CD14-positive monocyte (primary cell): Measurements from ENCODE around the gene RHOBTB3. TPM values are rescaled to one million over a fixed set of nuclear protein-coding genes. Genes with fewer than 3 reads are reported as not detected.

ENCODE experiments used
- DNase-seq, 3 donors: peaks; one replicate each; pipeline ENCODE4 v3.0.0-alpha.2; 2011 to 2022
- H2AFZ ChIP-seq: 2 replicates; pipeline ENCODE4 v1.6.0; 2012; ENCODE audit warnings: mild to moderate bottlenecking, low read depth, low read length, inconsistent platforms; ENCODE audit not compliant: insufficient read depth, poor library complexity, severe bottlenecking
- H3K27ac ChIP-seq, 2 donors: 1 replicate in 1 of 2; 2 replicates in 1 of 2; pipeline ENCODE4 v1.5.1; 2012 to 2013; ENCODE audit warnings: low read length in 2 of 2, control low read depth in 1 of 2, inconsistent platforms in 1 of 2, low read depth in 1 of 2, mild to moderate bottlenecking in 1 of 2
- H3K27me3 ChIP-seq, 2 donors: one replicate each; pipeline versions ENCODE4 v1.6.0 to v1.6.1; 2011 to 2013; ENCODE audit warnings: low read length in 2 of 2; ENCODE audit not compliant: control insufficient read depth in 2 of 2, insufficient read depth in 2 of 2
- H3K36me3 ChIP-seq, 2 donors: replicated peaks in 1 of 2; 1 replicate in 1 of 2; 2 replicates in 1 of 2; pipeline versions ENCODE4 v1.5.1 to v1.6.1; 2012 to 2013; ENCODE audit warnings: low read length in 2 of 2, control low read depth in 1 of 2, inconsistent platforms in 1 of 2, mild to moderate bottlenecking in 1 of 2; ENCODE audit not compliant: insufficient read depth in 2 of 2, control insufficient read depth in 1 of 2
- H3K4me1 ChIP-seq, 2 donors: 1 replicate in 1 of 2; 2 replicates in 1 of 2; pipeline versions ENCODE4 v1.5.1 to v1.6.1; 2012 to 2013; ENCODE audit warnings: low read length in 2 of 2, control low read depth in 1 of 2, inconsistent platforms in 1 of 2, mild to moderate bottlenecking in 1 of 2, moderate library complexity in 1 of 2; ENCODE audit not compliant: insufficient read depth in 2 of 2, control insufficient read depth in 1 of 2
- H3K4me2 ChIP-seq: replicated peaks from 2 replicates; pipeline ENCODE3; 2012; ENCODE audit warnings: low read length, moderate library complexity, mild to moderate bottlenecking; ENCODE audit not compliant: poor library complexity, severe bottlenecking; ENCODE audit errors: extremely low read depth
- H3K4me3 ChIP-seq, 3 experiments: fragments of 200-600 bp in 1 of 3; sonication (generic) in 1 of 3; replicated peaks in 1 of 3; 1 replicate in 2 of 3; 2 replicates in 1 of 3; pipeline ENCODE4 v1.5.1; 2011 to 2013; ENCODE audit warnings: low read length in 3 of 3, mild to moderate bottlenecking in 3 of 3, control low read depth in 2 of 3, low read depth in 2 of 3, inconsistent platforms in 1 of 3, moderate library complexity in 1 of 3
- H3K79me2 ChIP-seq: 2 replicates; pipeline ENCODE4 v1.6.0; 2012; ENCODE audit warnings: mild to moderate bottlenecking, control low read depth, inconsistent platforms, low read length, moderate library complexity; ENCODE audit not compliant: insufficient read depth
- H3K9ac ChIP-seq: 2 replicates; pipeline ENCODE4 v1.6.0; 2017; ENCODE audit warnings: low read length, mild to moderate bottlenecking; ENCODE audit not compliant: insufficient read depth, poor library complexity, severe bottlenecking
- H3K9me3 ChIP-seq, 2 donors: replicated peaks in 1 of 2; 1 replicate in 1 of 2; 2 replicates in 1 of 2; pipeline versions ENCODE4 v1.5.1 to v1.6.1; 2012 to 2013; ENCODE audit warnings: low read length in 2 of 2, control low read depth in 1 of 2; ENCODE audit not compliant: control insufficient read depth in 1 of 2, insufficient read depth in 1 of 2
- H4K20me1 ChIP-seq: 2 replicates; pipeline ENCODE4 v1.6.0; 2012; ENCODE audit warnings: mild to moderate bottlenecking, low read length, control low read depth, moderate library complexity; ENCODE audit not compliant: insufficient read depth
- H3K27ac Mint-ChIP-seq, 7 donors: one replicate each; pipeline ENCODE4 v1.8.0; 2020; ENCODE audit warnings: mild to moderate bottlenecking in 7 of 7, mixed read lengths in 7 of 7, moderate library complexity in 6 of 7, inconsistent platforms in 2 of 7
- H3K27me3 Mint-ChIP-seq, 3 donors: one replicate each; pipeline ENCODE4 v1.8.0; 2021 to 2022; ENCODE audit warnings: low read depth in 3 of 3, mild to moderate bottlenecking in 3 of 3, mixed read lengths in 3 of 3, moderate library complexity in 3 of 3, inconsistent platforms in 1 of 3
- H3K36me3 Mint-ChIP-seq, 2 donors: one replicate each; pipeline ENCODE4 v1.8.0; 2020; ENCODE audit warnings: mixed read lengths in 2 of 2, inconsistent platforms in 1 of 2, mild to moderate bottlenecking in 1 of 2
- H3K4me1 Mint-ChIP-seq: one replicate; pipeline ENCODE4 v1.8.0; 2020; ENCODE audit warnings: mild to moderate bottlenecking, mixed read lengths
- H3K4me3 Mint-ChIP-seq, 2 donors: one replicate each; pipeline ENCODE4 v1.8.0; 2020; ENCODE audit warnings: mild to moderate bottlenecking in 2 of 2, mixed read lengths in 2 of 2, moderate library complexity in 1 of 2
- H3K9me3 Mint-ChIP-seq, 7 donors: one replicate each; pipeline ENCODE4 v1.8.0; 2020 to 2022; ENCODE audit warnings: mixed read lengths in 7 of 7, mild to moderate bottlenecking in 6 of 7, moderate library complexity in 6 of 7, inconsistent platforms in 2 of 7
- WGBS: methylation state at CpG from one replicate; pipeline ENCODE4 v1.1.5; 2013; ENCODE audit warnings: missing lambda C conversion rate; ENCODE audit not compliant: insufficient coverage; 5-methylcytosine and 5-hydroxymethylcytosine counted together
- intact Hi-C, 2 donors: fragments of 100-400 bp; cut with micrococcal nuclease; formaldehyde crosslinking; loops; one replicate each; pipeline versions ENCODE4 v1.15.0 to v1.15.1; 2023
- polyA plus RNA-seq, 3 donors: library from polyadenylated mRNA; depleted of rRNA in 1 of 3; unstranded in 2 of 3; stranded (reverse) in 1 of 3; fragments of 300-500 nt in 2 of 3; fragments of >200 nt in 1 of 3; fragmentation: Illumina TruSeq in 2 of 3; gene quantifications; 1 replicate in 2 of 3; 2 replicates in 1 of 3; pipeline ENCODE4 v1.2.3, GENCODE V29; 2012 to 2021
- TF ChIP-seq, protein P1 (sequence below): fragments of 200-600 bp; IDR thresholded peaks from one replicate; pipeline ENCODE4 v1.8.0; 2022; ENCODE audit warnings: antibody characterized with exemption, mild to moderate bottlenecking

RHOBTB3 gene
- polyA plus RNA-seq, 3 donors: 0.41 to 1.5 (median 0.63) TPM

DNA sequence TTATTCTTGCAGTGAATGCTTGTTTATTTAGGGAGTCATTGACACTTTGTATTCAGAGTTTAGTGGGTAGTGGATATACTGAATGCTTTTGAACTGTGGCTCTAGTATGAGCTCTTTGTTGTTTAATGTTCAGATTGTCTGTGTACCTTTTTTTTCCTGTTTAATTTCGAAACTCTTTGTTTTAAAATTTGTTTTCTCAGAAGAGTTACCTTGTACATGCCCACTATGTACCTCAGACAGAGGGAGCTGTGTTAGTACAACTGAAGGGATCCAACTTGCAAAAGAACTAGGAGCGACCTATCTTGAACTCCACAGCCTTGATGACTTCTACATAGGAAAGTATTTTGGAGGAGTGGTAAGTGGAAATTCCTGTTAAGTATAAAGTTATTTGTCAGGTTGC lies 17.0 kb downstream of the RHOBTB3 start:
- Mint-ChIP-seq H3K36me3 (peaks cover 3% of the 10 kb centered on the region in 2 donors), H3K27me3 (no peaks in the 10 kb centered on the region), H3K9me3 (no peaks in the 10 kb centered on the region), H3K4me3 (no peak overlapping the region), H3K4me1 (peaks cover 9% of the 10 kb centered on the region), H3K27ac (no peak overlapping the region)
- H3K9me3 ChIP-seq: no peaks in the 10 kb centered on the region
- no peak overlapping the region for H3K27ac ChIP-seq
- no peak overlapping the region for H2AFZ ChIP-seq
- intact Hi-C loops: no loop called here
- H4K20me1 ChIP-seq: no peaks in the 10 kb centered on the region
- H3K79me2 ChIP-seq: no peaks in the 10 kb centered on the region
- no peak for DNase-seq
- TF ChIP-seq, protein P1, sequence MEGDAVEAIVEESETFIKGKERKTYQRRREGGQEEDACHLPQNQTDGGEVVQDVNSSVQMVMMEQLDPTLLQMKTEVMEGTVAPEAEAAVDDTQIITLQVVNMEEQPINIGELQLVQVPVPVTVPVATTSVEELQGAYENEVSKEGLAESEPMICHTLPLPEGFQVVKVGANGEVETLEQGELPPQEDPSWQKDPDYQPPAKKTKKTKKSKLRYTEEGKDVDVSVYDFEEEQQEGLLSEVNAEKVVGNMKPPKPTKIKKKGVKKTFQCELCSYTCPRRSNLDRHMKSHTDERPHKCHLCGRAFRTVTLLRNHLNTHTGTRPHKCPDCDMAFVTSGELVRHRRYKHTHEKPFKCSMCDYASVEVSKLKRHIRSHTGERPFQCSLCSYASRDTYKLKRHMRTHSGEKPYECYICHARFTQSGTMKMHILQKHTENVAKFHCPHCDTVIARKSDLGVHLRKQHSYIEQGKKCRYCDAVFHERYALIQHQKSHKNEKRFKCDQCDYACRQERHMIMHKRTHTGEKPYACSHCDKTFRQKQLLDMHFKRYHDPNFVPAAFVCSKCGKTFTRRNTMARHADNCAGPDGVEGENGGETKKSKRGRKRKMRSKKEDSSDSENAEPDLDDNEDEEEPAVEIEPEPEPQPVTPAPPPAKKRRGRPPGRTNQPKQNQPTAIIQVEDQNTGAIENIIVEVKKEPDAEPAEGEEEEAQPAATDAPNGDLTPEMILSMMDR: no peak
- H3K4me3 ChIP-seq: no peak overlapping the region
- H3K36me3 ChIP-seq: no peaks in the 10 kb centered on the region
- H3K4me2 ChIP-seq: no peak overlapping the region
- WGBS: no CpG with 5 or more reads among the region's 2 CpGs
- peaks cover 0 to 3% of the 10 kb centered on the region in 2 donors for H3K4me1 ChIP-seq
- H3K9ac ChIP-seq: no peak overlapping the region
- H3K27me3 ChIP-seq: no peaks in the 10 kb centered on the region

DNA sequence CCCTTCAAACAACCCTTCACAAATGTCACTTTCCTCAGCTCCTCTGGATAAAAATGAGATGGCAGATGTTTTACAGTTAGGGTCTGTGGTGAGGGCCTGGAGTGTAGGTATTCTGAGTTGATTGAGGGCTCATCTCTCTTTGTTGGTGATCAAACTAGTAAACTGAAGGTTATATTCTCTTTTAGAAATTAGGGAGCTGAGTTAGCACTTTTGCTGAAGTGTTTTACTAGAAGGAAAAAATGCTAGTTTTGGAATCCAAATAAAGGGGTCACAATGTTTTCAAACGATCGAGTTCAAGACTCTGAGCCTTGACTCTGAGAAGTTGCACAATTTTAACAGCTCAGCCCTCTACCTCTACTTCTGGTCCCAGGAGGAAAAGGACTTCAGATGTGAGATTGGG lies 23.4 kb downstream of the RHOBTB3 start:
- peaks cover 3 to 5% of the 10 kb centered on the region in 2 donors for H3K36me3 Mint-ChIP-seq
- no peak for DNase-seq
- Histone ChIP-seq H3K9ac (no peak overlapping the region), H3K9me3 (no peaks in the 10 kb centered on the region), H2AFZ (no peak overlapping the region), H3K4me3 (no peak overlapping the region), H3K79me2 (no peaks in the 10 kb centered on the region), H3K4me2 (no peak overlapping the region), H3K4me1 (no peaks in the 10 kb centered on the region), H4K20me1 (no peaks in the 10 kb centered on the region), H3K27me3 (no peaks in the 10 kb centered on the region), H3K27ac (no peak overlapping the region), H3K36me3 (no peaks in the 10 kb centered on the region)
- no peak overlapping the region for H3K27ac Mint-ChIP-seq
- no peak overlapping the region for H3K4me3 Mint-ChIP-seq
- no peaks in the 10 kb centered on the region for H3K27me3 Mint-ChIP-seq
- WGBS: no CpG with 5 or more reads among the region's 2 CpGs
- TF ChIP-seq, protein P1: no peak
- H3K4me1 Mint-ChIP-seq: no peaks in the 10 kb centered on the region
- H3K9me3 Mint-ChIP-seq: no peaks in the 10 kb centered on the region
- intact Hi-C loops: no loop called here
